CD4-positive, alpha-beta T cell treated with Interferon alpha-2 for 1 hour (primary cell): ENCODE measurements around the gene SECTM1.

Source experiments
- DNase-seq, 2 donors: peaks; one replicate each; pipeline ENCODE4 v3.0.0-alpha.2; 2020 to 2022

SECTM1 gene

DNA sequence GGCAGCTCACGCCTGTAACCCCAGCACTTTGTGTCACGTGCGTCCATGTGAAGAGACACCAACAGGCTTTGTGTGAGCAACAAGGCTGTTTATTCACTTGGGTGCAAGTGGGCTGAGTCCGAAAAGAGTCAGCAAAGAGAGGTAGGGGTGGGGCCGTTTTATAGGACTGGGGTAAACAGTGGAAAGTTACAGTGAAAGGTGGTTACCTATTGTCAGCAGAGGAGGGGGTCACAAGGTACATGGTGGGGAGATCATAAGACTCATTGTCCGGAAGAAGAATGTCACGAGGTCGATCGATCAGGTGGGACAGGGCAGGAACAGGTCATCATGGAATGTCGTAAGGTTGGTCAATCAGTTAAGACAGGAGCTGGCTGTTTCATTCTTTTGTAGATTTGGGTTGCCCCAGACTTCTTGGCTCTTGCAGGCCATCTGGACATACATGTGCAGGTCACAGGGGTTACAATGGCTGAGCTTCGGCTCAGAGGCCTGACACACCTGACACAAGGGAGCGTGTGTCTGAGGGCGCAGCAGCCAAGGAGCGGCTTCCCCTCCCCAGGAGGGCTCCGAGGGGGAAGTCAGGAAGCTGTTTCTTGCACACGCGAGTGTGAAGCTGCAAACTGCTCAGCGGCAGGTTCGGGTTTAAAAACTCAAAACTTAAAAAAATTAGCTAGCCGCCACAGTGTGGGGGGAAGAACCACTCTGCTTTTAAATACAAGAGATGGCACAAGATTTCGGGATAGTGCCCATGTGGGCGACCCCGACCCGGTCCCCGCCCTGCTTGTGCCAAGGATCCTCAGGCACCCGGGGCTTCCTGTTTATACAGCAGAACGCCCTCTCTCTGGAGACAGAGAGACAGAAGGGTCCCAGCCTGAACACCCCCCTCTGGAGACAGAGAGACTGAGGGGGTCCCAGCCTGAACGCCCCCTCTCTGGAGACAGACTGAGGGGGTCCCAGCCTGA is 13.1 kb upstream of the SECTM1 start:
- DNase-seq, result no peak

GRCh38 chr17:82345151-82345976 is 11.8 kb upstream of the SECTM1 start:
- DNase-seq, result no peak

DNA sequence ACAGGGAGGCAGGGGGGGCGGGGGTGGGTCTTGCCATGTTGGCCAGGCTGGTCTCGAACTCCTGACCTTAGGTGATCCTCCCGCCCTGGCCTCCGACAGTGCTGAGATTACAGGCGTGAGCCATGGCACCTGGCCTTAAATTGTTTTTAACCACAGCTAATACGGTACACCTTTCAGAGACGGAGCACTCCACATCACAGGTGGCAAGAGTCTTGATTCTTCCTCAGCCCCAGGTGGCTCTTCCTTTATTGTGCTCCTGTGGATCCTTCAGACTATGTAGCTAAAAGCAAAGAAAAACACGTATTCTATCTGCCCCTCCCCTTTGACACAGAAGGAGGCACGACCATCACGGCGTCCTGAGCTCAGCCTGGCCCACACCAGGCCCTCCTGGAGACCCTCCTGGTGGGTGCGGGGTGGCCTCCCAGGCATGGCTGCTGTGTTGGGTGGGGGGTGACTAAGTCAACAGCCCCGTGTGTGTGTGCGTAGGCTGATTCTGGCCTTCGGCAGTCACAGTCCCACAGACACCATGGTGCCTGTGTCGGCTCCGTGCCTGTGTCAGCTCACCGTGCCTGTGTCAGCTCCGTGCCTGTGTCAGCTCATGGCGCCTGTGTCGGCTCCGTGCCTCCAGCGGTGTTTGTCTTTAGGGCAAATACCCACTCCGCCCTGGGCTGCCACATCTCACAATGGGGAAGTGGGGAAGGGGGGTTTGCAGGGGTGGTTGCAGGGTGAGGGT is 10.8 kb upstream of the SECTM1 start:
- DNase-seq, result no peak

DNA sequence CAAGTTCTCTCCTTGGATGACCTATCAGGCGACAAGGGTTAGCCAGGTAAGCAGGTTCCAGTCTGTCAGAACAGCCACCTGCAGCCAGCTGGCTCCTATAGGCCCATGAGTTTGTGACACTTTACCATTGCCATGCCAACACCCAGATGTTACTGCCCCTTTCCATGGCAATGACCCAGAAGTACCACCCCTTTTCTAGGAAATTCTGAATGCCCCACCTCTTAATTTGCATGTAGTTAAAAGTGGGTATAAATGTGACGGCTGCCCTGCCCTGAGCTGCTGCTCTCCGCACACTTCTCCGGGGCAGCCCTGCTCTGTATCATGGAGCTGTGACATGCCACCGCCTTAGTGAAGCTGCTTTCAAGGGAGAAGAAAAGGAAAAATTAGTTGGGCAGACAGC is 10.0 kb upstream of the SECTM1 start:
- no peak for DNase-seq

- DNase-seq, result no peak
These were observed 9.0 kb upstream of the SECTM1 start for GRCh38 chr17:82342361-82343079.

DNA sequence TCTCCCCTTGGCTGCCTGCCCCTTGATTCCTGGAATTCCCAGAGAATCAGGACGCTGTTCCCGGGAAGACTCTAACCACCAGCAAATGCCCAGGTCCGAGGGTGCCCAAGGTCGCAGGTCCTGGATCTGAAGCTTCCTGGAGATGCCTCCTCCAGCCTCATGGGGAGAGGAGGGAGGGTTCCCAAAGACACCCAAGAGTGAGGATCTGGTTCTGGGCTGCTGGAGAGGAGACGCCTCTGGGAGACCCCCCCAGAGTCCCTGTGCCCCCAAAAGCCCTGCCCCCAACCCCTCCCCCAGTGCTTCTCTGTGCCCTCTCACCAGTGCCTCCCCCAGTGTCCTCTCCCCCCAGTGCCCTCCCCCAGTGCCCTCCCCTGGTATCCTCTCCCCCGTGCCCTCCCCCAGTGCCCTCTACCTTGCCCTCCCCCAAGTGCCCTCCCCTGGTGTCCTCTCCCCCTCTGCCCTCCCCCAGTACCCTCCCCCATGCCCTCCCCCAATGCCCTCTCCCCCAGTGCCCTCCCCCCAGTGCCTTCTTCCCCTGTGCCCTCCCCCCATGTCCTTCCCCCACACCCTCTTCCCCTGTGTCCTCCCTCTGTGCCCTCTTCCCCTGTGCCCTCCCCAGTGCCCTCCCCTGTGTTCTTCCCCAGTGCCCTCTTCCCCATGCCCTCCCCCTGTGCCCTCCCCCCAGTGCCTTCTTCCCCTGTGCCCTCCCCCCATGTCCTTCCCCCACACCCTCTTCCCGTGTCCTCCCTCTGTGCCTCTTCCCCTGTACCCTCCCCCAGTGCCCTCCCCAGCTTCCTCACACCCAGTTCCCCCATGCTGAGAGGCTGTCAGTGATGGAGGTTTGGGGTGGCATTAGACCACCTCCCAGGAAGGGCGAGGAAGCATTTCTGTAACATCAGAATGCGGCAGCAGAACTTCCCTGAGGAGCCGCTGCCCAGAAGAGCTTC is 6.3 kb upstream of the SECTM1 start:
- no peak for DNase-seq

DNA sequence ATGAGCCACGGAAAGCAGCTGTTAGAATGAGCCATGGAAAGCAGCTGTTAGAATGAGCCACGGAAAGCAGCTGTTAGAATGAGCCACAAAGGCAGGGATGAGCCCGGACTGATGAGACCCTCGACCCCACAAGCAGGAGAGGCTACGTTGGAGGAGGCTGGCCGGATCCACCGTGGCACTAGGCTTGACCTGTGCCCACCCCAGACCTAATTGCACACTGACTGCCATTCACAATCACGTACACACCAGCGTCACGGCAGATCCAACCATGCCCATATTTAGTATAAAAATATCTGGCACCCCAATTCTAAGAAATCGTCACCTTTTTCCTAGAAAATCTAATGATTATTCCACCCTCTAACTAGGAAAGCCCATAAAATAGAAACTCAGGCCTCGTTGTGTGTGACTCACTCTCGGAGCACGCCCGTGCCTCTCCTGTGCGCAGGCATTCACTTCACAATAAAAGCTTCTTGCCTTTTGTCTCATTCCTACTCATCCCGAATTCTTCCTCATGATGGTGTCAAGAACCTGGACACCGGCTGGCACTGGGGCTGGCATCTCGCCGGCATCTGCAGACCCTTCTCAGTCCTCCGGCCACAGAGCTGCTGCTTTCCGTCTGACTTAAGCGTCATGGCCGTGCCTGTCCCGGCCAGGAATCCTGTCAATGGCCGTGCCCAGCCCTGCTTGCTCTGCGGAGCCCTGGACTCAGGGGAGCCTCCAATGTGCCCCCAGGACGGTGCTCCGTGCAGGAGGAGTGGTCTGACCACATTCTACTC is 5.5 kb upstream of the SECTM1 start:
- no peak for DNase-seq

DNA sequence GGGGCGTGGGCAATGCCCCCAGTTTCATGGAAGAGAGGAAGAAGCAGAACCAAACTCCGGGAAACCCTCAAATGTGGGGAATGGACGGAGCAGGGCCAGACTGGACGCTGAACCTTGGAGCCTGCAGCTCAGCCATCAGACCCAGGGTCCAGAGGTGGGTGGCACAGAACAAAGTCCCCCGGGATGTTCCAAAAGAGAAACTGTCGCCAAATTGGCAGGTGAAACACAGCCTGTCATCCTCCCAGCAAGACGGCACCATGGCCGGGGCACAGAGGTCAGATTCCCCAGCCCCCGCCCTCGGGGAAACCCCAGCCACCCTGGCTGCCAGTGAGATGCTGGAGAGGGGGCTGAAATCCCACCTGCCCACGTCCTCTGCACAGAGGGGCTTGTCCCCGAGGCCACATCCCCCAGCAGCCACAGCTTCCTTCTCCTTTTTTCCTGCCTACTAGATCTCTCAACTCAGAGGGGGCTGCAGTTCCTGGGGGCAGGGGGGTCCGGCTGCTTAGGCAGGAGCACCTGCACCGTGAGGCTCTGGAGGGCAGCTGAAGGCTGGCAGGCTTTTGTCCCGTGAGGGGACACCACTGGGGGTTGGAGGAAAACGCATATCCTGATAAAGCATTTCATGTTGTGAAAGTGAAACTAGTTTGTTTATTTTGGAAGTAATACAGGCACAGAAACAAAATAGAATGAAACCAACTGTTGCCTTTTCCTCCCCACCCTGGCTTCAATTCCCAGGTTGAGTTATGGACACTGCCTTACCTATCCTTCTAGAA is 1.2 kb upstream of the SECTM1 start:
- peak in 1 of 2 donors; percentile 45 for DNase-seq

DNA sequence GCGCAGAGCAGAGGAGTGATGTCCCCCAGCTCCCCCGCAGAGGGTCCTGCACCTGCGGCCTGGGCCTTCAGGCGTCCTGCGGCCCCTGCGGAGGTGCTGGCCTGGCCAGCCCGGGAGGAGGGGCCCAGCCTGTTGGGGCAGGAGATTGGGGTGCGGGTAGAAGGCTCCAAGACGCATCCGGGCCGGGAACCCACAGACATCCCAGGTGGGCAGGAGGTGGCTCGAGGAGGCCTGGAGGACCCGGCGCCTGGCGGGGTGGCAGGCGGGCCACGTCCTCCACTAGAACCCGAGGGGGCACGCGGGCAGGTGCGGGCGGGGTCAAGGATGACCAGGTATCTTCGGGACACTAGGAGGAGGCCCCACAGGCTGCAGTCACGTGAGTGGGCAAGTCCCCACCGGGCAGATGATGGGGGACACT is 647 bp upstream of the SECTM1 start:
- DNase-seq, result no peak

DNA sequence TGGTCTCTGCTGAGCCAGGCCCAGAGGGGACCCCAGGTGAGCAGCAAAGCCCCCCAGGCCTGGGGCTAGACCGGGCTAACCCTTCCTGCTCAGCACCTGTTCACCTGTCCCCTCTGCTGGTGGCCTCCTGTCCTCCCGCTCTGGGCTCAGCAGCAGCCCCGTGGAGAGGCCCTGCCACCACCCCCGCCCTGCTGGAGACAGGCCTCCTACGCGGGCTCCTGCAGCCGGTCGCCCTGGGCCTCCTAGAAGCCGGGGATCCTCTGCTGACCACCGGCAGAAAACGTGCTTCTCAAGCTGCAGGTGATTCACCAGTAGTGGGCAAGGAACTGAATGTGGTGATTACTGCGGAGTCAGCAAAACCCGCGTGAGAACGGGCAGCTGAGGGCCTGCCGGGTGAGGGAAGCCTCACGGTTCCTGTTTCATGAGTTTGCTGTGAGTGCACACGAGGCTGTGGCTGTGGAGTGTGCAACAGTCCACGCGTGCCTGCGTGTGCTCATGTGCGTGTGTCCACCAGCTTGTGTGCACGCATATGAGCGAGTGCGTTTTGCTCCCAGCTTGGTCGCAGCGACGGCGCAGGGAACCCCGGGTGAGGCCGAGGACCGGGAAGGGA is 792 bp downstream of the SECTM1 start:
- DNase-seq, result peak; percentile 45 to 68

GRCh38 chr17:82331345-82331939 is 2.1 kb downstream of the SECTM1 start:
- DNase-seq, result no peak

DNA sequence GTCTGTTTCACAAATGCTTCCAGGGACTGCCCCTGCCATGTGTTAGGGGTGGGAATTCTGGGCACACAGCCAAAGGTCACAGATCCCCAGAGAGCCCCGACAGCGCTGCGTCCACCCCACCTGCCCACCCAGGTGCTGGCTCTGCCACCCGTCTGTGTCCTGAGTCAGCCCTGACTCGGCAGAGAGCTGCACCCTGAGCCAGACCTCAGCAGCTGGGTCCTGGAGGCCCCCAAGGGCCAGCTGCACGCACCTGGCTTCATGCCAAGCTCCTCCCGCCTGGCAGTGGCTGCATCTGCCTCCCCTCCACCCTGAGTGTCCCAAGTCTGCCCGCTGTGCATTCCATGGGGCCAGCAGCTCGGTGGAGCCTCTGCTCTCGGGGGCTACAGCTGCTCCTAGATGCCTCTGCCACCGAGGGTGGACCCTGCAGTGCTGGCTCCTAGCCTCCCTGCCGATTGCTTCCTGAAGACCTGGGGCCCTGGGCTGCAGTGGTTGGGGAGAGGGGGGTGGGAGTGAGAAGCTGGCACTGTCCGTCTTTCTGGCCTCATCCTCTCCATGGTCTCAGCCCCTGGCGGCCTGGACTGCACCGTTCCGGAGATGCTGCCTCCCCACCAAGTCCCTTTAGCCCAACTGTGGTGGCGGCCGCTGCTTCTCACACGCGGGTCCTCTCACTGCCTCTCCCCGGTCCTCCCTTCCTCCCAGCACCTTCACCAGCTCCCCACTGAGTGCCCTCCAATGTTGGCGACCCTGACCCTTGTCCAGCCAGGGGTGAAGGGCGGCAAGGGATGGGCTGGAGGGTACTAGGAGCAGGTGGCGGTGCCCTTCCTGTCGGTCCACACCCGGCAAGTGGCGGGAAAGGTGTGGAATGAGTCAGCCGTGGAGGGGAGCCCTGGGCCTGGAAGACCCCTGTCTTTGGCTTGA is 3.0 kb downstream of the SECTM1 start:
- DNase-seq, result no peak

- no peak for DNase-seq
These were observed 3.8 kb downstream of the SECTM1 start for GRCh38 chr17:82329683-82330321.

DNA sequence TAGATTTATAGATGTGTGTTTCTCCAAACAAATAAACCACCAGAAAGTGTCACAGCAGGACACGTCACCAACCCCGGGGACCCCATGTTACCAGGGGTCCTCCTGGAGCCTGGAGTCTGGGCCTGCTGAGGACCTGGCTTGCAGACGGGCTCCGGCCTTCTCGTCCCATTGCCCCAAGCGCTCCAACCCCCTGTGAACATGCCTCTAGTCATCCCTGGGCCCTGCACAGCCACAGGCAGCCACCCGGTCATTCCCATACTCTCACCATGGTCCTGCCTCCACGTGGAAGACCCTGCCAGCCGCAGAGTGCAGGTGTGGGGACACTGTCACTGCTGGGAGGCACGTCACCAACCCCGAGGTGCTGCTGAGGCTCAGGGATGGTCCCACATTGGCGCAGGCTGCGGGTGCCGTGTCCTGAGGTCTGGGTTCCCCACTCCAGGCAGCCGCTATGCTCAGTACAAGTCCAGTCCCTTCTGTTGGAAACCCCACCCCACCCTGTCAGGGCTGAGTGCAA is 4.5 kb downstream of the SECTM1 start:
- no peak for DNase-seq

DNA sequence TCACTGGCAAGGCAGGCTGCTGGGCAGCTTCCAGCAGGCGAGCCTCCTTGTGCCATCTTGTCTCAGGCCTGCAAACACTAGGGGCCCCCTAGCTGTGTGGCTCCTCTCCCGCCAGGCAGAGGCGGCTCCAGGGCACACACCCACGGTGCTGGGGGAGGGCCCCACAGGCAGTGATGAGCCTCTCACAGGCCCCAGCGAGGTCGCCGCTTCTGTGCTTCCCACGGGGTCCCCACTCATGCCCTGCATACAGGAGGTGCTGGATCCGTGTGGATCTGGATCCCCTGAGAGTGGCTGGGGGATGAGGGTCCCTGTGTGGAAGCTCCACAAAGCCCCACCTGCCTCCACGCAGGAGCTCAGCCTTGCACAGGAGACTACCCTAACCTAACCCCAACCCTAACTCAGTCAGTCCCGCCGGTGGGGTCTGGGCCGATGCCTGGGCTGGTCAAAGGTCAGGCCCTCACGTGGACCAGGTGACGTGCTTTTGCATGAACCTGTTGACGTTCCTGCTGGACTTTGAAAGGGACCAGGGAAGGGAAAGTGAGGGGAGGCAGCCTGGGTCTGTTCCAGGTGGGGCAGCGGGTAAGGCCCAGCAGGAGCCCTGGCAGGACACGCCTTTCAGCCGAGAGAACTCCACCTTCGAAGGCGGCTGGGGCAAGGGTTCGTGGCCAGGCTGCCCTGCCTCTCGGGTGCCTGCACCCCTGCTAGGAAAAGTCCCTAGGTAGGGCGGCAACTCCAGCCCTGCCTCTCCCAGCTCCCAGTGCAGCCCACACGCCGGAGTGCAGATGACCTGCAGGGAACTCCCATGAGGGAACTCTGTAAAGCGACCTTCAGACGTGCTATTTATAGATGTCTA is 5.2 kb downstream of the SECTM1 start:
- no peak for DNase-seq

DNA sequence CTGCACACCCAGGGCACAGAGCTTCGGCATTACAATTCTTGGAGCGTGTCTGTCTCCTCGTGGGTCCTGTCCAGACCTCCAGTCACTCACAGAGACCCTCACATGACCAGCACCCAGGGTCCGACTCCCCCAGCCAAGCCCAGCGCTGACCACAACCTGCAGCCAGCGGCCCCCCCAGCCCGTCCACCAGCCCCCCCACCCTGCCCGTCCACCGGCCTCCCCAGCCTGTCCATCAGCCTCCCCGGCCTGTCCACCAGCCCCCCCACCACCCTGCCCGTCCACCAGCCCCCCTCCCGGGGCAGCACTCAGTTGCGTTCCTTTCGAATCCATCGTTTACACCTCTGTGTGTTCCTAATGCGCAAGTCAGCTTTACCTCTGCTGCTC is 5.8 kb downstream of the SECTM1 start:
- no peak for DNase-seq
